Hematopoietic multipotent progenitor cell treated with erythropoietin and hydrocortisone succinate and interleukin-3 and kit ligand, for 15 days (in vitro differentiated cells): Measurements from ENCODE around the gene MCM6.

Experiments used
- DNase-seq: peaks from one replicate; pipeline ENCODE4 v3.0.0-alpha.2; 2015; ENCODE audit warnings: low spot score

Gene MCM6

GRCh38 chr2:135862718-135863117, 13.5 kb downstream of the MCM6 start:
- DNase-seq: no peak

GRCh38 chr2:135853401-135853800, 22.8 kb downstream of the MCM6 start:
- DNase-seq: no peak

GRCh38 chr2:135851858-135852257, 24.4 kb downstream of the MCM6 start:
- DNase-seq: no peak

GRCh38 chr2:135850892-135851668, 25.2 kb downstream of the MCM6 start:
- DNase-seq: no peak

- DNase-seq: no peak
Measured at GRCh38 chr2:135849087-135849486, 27.2 kb downstream of the MCM6 start.

- DNase-seq: no peak
Measured at GRCh38 chr2:135845997-135846396, 30.2 kb downstream of the MCM6 start.

- DNase-seq: no peak
Measured at GRCh38 chr2:135845257-135845656, 31.0 kb downstream of the MCM6 start.

GRCh38 chr2:135844301-135844895, 31.8 kb downstream of the MCM6 start:
- no peak for DNase-seq

GRCh38 chr2:135843671-135844070, 32.6 kb downstream of the MCM6 start:
- DNase-seq: no peak

- DNase-seq: no peak
Measured at GRCh38 chr2:135840601-135841000, 35.6 kb downstream of the MCM6 start.

GRCh38 chr2:135839713-135840112, 36.5 kb downstream of the MCM6 start:
- no peak for DNase-seq

GRCh38 chr2:135838502-135838901, 37.7 kb downstream of the MCM6 start:
- no peak for DNase-seq

GRCh38 chr2:135836596-135837270, 39.5 kb downstream of the MCM6 start, which contains the start of gene LCT:
Gene LCT (minus strand): TSS chr2:135837184. CDS start chr2:135837169, 15 bp downstream.
- DNase-seq: no peak

- no peak for DNase-seq
Measured at GRCh38 chr2:135832891-135833290, 43.4 kb downstream of the MCM6 start.

GRCh38 chr2:135831180-135831812, 44.9 kb downstream of the MCM6 start:
- DNase-seq: no peak

- DNase-seq: no peak
Measured at GRCh38 chr2:135829378-135830135, 46.7 kb downstream of the MCM6 start.

- no peak for DNase-seq
Measured at GRCh38 chr2:135826544-135826943, 49.7 kb downstream of the MCM6 start.

- DNase-seq: no peak
Measured at GRCh38 chr2:135825550-135826176, 50.6 kb downstream of the MCM6 start.

GRCh38 chr2:135825131-135825530, 51.1 kb downstream of the MCM6 start:
- DNase-seq: no peak

GRCh38 chr2:135822855-135823254, 53.4 kb downstream of the MCM6 start:
- DNase-seq: no peak

- no peak for DNase-seq
Measured at GRCh38 chr2:135821190-135821589, 55.1 kb downstream of the MCM6 start.
